Measurements from ENCODE around the gene DQX1. TPM values are rescaled to one million over a fixed set of nuclear protein-coding genes. Genes with fewer than 3 reads are reported as not detected.
A peak's percentile ranks its signal among the peaks of the same experiment; 100 is the strongest.

The DQX1 gene
- 0.65 and 0.86 TPM in 2 replicates for total RNA-seq

- no peak for DNase-seq (ENCODE audit: low spot score)
- peaks cover 45% of the 10 kb centered on the region for H3K4me1 Mint-ChIP-seq (ENCODE audit: low read depth)
- peaks cover 2% of the 10 kb centered on the region for H3K27me3 Mint-ChIP-seq (ENCODE audit: insufficient read depth)
- intact Hi-C loops (cut with micrococcal nuclease): no loop called here
- H3K36me3 Mint-ChIP-seq (ENCODE audit: low read depth): peaks cover 39% of the 10 kb centered on the region
- no peaks in the 10 kb centered on the region for H3K9me3 Mint-ChIP-seq
- H3K4me3 Mint-ChIP-seq: peak within 1 kb of the TSS; percentile 99
- H3K27ac Mint-ChIP-seq: peak within 1 kb of the TSS; percentile 64
Observed at GRCh38 chr2:74525717-74526648, at the start of gene DQX1. Gene DQX1 (minus strand): TSS chr2:74526231. CDS start chr2:74525729, 502 bp downstream.

- no peak overlapping the region for H3K4me3 Mint-ChIP-seq
- intact Hi-C loops (cut with micrococcal nuclease): no loop called here
- DNase-seq (ENCODE audit: low spot score): no peak
- no peaks in the 10 kb centered on the region for H3K9me3 Mint-ChIP-seq
- H3K4me1 Mint-ChIP-seq (ENCODE audit: low read depth): peaks cover 48% of the 10 kb centered on the region
- no peak overlapping the region for H3K27ac Mint-ChIP-seq
- H3K27me3 Mint-ChIP-seq (ENCODE audit: insufficient read depth): no peaks in the 10 kb centered on the region
- H3K36me3 Mint-ChIP-seq (ENCODE audit: low read depth): no peaks in the 10 kb centered on the region
Observed at GRCh38 chr2:74575320-74575719, 49.3 kb upstream of the DQX1 start.

GRCh38 chr2:74573747-74574562 lies 47.9 kb upstream of the DQX1 start:
- H3K9me3 Mint-ChIP-seq: no peaks in the 10 kb centered on the region
- H3K4me3 Mint-ChIP-seq: peak overlapping the region; percentile 20
- H3K27me3 Mint-ChIP-seq (ENCODE audit: insufficient read depth): no peaks in the 10 kb centered on the region
- no peaks in the 10 kb centered on the region for H3K36me3 Mint-ChIP-seq (ENCODE audit: low read depth)
- DNase-seq (ENCODE audit: low spot score): peak; percentile 31
- intact Hi-C loops (cut with micrococcal nuclease): loop anchor here (1.0 to 5.0 kb wide), 2 partner anchors 80 to 627 kb away; partner anchors contain the start of gene SEMA4F
- H3K27ac Mint-ChIP-seq: peak overlapping the region; percentile 27
- H3K4me1 Mint-ChIP-seq (ENCODE audit: low read depth): peaks cover 53% of the 10 kb centered on the region

GRCh38 chr2:74572178-74572925 lies 46.3 kb upstream of the DQX1 start:
- no peaks in the 10 kb centered on the region for H3K9me3 Mint-ChIP-seq
- no peaks in the 10 kb centered on the region for H3K36me3 Mint-ChIP-seq (ENCODE audit: low read depth)
- no peak for DNase-seq (ENCODE audit: low spot score)
- intact Hi-C loops (cut with micrococcal nuclease): loop anchor here (5.0 kb wide), 1 partner anchor 625 kb away; no protein-coding TSS in a partner anchor
- H3K27ac Mint-ChIP-seq: no peak overlapping the region
- no peaks in the 10 kb centered on the region for H3K27me3 Mint-ChIP-seq (ENCODE audit: insufficient read depth)
- H3K4me3 Mint-ChIP-seq: no peak overlapping the region
- H3K4me1 Mint-ChIP-seq (ENCODE audit: low read depth): peaks cover 55% of the 10 kb centered on the region

DNA sequence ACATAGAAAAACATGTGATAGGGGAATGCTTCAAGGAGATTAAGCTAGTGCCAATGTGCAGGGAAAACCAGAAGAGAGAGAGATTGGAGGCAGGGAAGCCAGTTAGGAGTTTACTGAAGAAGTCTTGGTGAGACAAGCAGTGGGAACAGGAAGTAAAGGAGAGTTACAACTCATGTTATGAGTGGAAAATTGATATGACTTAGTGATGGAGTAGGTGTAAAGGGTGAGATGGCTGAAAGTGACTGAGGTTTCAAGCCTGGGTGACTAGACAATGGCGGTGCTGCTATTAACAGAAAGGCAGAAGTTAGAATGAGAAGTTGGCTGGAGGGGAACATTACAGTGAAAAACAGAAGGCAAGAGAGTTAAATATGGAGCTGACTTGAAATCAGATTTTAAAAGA lies 45.0 kb upstream of the DQX1 start:
- no peak overlapping the region for H3K4me3 Mint-ChIP-seq
- no peaks in the 10 kb centered on the region for H3K36me3 Mint-ChIP-seq (ENCODE audit: low read depth)
- intact Hi-C loops (cut with micrococcal nuclease): loop anchor here (1.0 to 5.0 kb wide), 5 partner anchors 13 to 624 kb away; partner anchors contain the start of genes AUP1, HTRA2 and INO80B
- H3K4me1 Mint-ChIP-seq (ENCODE audit: low read depth): peaks cover 53% of the 10 kb centered on the region
- no peak for DNase-seq (ENCODE audit: low spot score)
- H3K27me3 Mint-ChIP-seq (ENCODE audit: insufficient read depth): no peaks in the 10 kb centered on the region
- no peaks in the 10 kb centered on the region for H3K9me3 Mint-ChIP-seq
- no peak overlapping the region for H3K27ac Mint-ChIP-seq

DNA sequence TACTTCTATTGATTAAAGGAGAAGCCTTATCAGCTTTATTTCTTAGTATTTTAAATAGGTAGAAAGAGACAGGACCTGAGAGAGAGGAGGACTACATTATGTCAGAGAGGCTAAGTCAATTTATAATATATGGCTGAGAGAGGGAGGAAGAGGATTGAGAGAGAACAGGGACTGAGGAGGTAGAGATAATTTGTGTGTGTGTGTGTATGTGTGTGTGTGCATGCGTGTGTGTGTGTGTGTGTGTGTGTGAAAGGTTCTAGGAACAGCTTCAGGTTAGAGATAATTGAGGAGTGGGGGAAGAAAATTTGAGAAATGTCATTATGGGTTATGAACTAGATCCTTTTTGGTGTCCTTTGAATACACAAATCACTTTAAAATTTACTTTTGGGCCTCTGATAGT lies 43.7 kb upstream of the DQX1 start:
- H3K9me3 Mint-ChIP-seq: no peaks in the 10 kb centered on the region
- no peaks in the 10 kb centered on the region for H3K36me3 Mint-ChIP-seq (ENCODE audit: low read depth)
- peaks cover 54% of the 10 kb centered on the region for H3K4me1 Mint-ChIP-seq (ENCODE audit: low read depth)
- intact Hi-C loops (cut with micrococcal nuclease): loop anchor here (5.0 kb wide), 1 partner anchor 622 kb away; no protein-coding TSS in a partner anchor
- DNase-seq (ENCODE audit: low spot score): no peak
- peak overlapping the region; percentile 32 for H3K27ac Mint-ChIP-seq
- no peak overlapping the region for H3K4me3 Mint-ChIP-seq
- H3K27me3 Mint-ChIP-seq (ENCODE audit: insufficient read depth): no peaks in the 10 kb centered on the region

- Mint-ChIP-seq H3K9me3 (no peaks in the 10 kb centered on the region), H3K27me3 (ENCODE audit: insufficient read depth) (no peaks in the 10 kb centered on the region), H3K4me1 (ENCODE audit: low read depth) (peaks cover 50% of the 10 kb centered on the region), H3K27ac (no peak overlapping the region), H3K36me3 (ENCODE audit: low read depth) (no peaks in the 10 kb centered on the region), H3K4me3 (no peak overlapping the region)
- DNase-seq (ENCODE audit: low spot score): no peak
- intact Hi-C loops (cut with micrococcal nuclease): no loop called here
Observed at GRCh38 chr2:74567881-74568280, 41.9 kb upstream of the DQX1 start.

DNA sequence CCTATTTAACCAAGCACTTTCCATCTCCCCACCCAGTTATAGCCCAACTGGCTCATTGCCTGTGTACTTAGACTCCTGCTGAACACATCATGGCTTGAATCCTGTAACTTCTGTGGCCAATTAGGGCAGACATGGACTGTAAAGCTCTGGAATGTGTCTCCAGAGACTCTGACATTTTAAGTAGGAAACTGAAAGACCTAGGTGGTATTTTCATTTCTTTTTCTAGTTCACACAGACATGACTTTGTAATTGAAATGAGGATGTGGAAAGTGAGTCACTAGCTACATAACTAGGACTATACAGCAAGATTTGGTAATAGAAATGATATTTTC lies 40.7 kb upstream of the DQX1 start:
- intact Hi-C loops (cut with micrococcal nuclease): loop anchor here (1.0 kb wide), 1 partner anchor 11 kb away; no protein-coding TSS in a partner anchor
- no peaks in the 10 kb centered on the region for H3K27me3 Mint-ChIP-seq (ENCODE audit: insufficient read depth)
- no peaks in the 10 kb centered on the region for H3K9me3 Mint-ChIP-seq
- peak overlapping the region; percentile 23 for H3K4me3 Mint-ChIP-seq
- H3K36me3 Mint-ChIP-seq (ENCODE audit: low read depth): peaks cover 2% of the 10 kb centered on the region
- H3K27ac Mint-ChIP-seq: peak overlapping the region; percentile 79
- H3K4me1 Mint-ChIP-seq (ENCODE audit: low read depth): peaks cover 61% of the 10 kb centered on the region
- no peak for DNase-seq (ENCODE audit: low spot score)

- intact Hi-C loops (cut with micrococcal nuclease): loop anchor here (1.0 kb wide), 1 partner anchor 11 kb away; no protein-coding TSS in a partner anchor
- Mint-ChIP-seq H3K27ac (peak overlapping the region; percentile 79), H3K36me3 (ENCODE audit: low read depth) (peaks cover 2% of the 10 kb centered on the region), H3K27me3 (ENCODE audit: insufficient read depth) (no peaks in the 10 kb centered on the region), H3K4me1 (ENCODE audit: low read depth) (peaks cover 66% of the 10 kb centered on the region), H3K4me3 (peak overlapping the region; percentile 23), H3K9me3 (no peaks in the 10 kb centered on the region)
- DNase-seq (ENCODE audit: low spot score): no peak
Observed at GRCh38 chr2:74566076-74566753, 40.2 kb upstream of the DQX1 start.

DNA sequence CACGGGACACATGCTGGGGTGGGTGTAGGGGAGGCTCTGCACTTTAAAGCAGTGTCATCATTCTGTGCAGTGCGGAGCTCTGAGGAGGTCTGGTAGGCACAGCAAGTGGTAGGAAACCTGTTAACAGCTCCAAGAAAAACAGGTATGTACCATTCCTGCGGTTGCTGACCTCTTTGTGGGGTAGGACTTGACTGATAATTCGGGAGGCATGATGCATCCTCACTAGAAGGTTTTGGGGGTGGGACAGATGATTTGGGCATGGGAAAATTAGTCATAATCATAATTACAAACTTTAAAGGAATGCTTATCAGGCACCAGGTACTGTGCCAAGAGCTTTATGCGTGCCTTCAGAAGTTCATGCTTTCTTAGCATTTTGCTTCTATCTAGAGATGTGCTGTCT lies 38.2 kb upstream of the DQX1 start:
- H3K27ac Mint-ChIP-seq: no peak overlapping the region
- intact Hi-C loops (cut with micrococcal nuclease): no loop called here
- no peak for DNase-seq (ENCODE audit: low spot score)
- H3K4me3 Mint-ChIP-seq: no peak overlapping the region
- H3K4me1 Mint-ChIP-seq (ENCODE audit: low read depth): peaks cover 69% of the 10 kb centered on the region
- no peaks in the 10 kb centered on the region for H3K9me3 Mint-ChIP-seq
- H3K27me3 Mint-ChIP-seq (ENCODE audit: insufficient read depth): peaks cover 2% of the 10 kb centered on the region
- H3K36me3 Mint-ChIP-seq (ENCODE audit: low read depth): peaks cover 2% of the 10 kb centered on the region

DNA sequence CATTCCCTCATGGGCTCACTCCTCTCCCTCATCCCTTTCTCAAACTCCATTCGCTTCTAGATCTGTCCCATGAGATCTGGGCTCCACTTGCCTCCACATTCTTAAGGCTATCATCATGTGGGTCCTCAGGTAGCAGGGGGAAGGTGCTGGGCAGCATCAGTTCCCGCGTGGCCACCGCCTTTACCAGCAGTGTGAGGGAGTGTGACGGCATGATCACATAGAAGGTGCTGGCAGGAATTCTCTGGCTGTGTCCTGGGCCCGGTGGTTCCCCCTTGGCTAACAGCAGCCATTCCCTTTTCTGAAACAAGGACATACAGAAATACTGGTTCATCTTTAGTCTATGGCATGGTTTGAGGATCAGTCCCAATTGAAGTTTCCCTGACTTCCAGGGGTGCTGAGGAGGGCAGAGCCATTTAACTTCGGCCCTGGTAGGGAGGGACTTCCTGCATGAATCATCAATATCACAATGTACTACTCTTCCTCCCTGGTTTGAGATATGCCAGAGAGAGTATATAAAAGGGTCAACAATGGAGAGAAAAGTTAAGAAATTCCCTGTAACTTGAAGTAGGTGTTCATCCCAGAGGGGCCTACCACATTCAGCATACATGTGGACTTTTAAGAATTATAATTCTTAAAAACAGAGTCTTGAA lies 36.2 kb upstream of the DQX1 start:
- DNase-seq (ENCODE audit: low spot score): no peak
- H3K4me1 Mint-ChIP-seq (ENCODE audit: low read depth): peaks cover 58% of the 10 kb centered on the region
- peaks cover 2% of the 10 kb centered on the region for H3K27me3 Mint-ChIP-seq (ENCODE audit: insufficient read depth)
- intact Hi-C loops (cut with micrococcal nuclease): no loop called here
- H3K36me3 Mint-ChIP-seq (ENCODE audit: low read depth): peaks cover 7% of the 10 kb centered on the region
- no peaks in the 10 kb centered on the region for H3K9me3 Mint-ChIP-seq
- H3K27ac Mint-ChIP-seq: peak overlapping the region; percentile 41
- H3K4me3 Mint-ChIP-seq: no peak overlapping the region

Data from activated T-helper 1 cell treated with anti-CD3 and anti-CD28 coated beads, Interleukin-12 subunit alpha, Interleukin-12 subunit beta, Interleukin-2, Interleukin-4 antibody, amounts not matched to agents 30 ng/mL and 10 ng/mL and 1 ng/mL, durations not matched to agents 14 hours and 24 hours and 36 hours (primary cell).